MCF 10A (cell line): Measurements from ENCODE around the gene XRN2. TPM values are rescaled to one million over a fixed set of nuclear protein-coding genes. Genes with fewer than 3 reads are reported as not detected.

Source experiments
- BruUV-seq: library from RNA; stranded (reverse); fragments of 400-500 nt; replicated peaks from 2 replicates; lab custom pipeline; 2021; lab: Mats Ljungman, UMichigan
- CTCF ChIA-PET: fragments of 300-600 bp; sonication (Branson Sonifier 250); formaldehyde crosslinking; extraction: SDS; loops from one replicate; lab custom pipeline; 2021; ENCODE audit warnings: antibody characterized with exemption, inconsistent platforms; lab: Yijun Ruan, JAX
- POLR2A ChIA-PET: fragments of 300-600, 350-650 bp; sonication (Branson Sonifier 250); formaldehyde crosslinking; extraction: SDS; loops from one replicate; lab custom pipeline; 2020; ENCODE audit warnings: antibody characterized with exemption, inconsistent platforms; lab: Yijun Ruan, JAX
- DNase-seq: peaks from one replicate; pipeline ENCODE4 v3.0.0-alpha.2; 2018; ENCODE audit not compliant: unreplicated experiment
- H3K27ac Mint-ChIP-seq: one replicate; pipeline ENCODE4 v1.8.0; 2022; ENCODE audit warnings: mild to moderate bottlenecking, low read depth, mixed read lengths; ENCODE audit not compliant: unreplicated experiment
- H3K27me3 Mint-ChIP-seq: one replicate; pipeline ENCODE4 v1.8.0; 2022; ENCODE audit warnings: mixed read lengths; ENCODE audit not compliant: insufficient read depth, unreplicated experiment
- H3K36me3 Mint-ChIP-seq: one replicate; pipeline ENCODE4 v1.8.0; 2022; ENCODE audit warnings: mild to moderate bottlenecking, moderate library complexity, mixed read lengths; ENCODE audit not compliant: insufficient read depth, unreplicated experiment
- H3K4me1 Mint-ChIP-seq: one replicate; pipeline ENCODE4 v1.8.0; 2022; ENCODE audit warnings: mixed read lengths; ENCODE audit not compliant: insufficient read depth, unreplicated experiment
- H3K4me3 Mint-ChIP-seq: one replicate; pipeline ENCODE4 v1.8.0; 2022; ENCODE audit warnings: mild to moderate bottlenecking, moderate library complexity, mixed read lengths; ENCODE audit not compliant: unreplicated experiment
- H3K9me3 Mint-ChIP-seq: one replicate; pipeline ENCODE4 v1.8.0; 2022; ENCODE audit warnings: mixed read lengths; ENCODE audit not compliant: unreplicated experiment
- intact Hi-C: fragments of 100-400 bp; cut with micrococcal nuclease; formaldehyde crosslinking; loops from 2 replicates; pipeline ENCODE4 v1.14.1; 2022
- total RNA-seq: library from RNA; stranded (reverse); gene quantifications from 2 replicates; pipeline ENCODE4 v1.2.3, GENCODE V29; 2022
- TF ChIP-seq, protein P1 (sequence below): fragments of 200-600 bp; IDR thresholded peaks from one replicate; pipeline ENCODE4 v1.8.0; 2022; ENCODE audit warnings: antibody characterized with exemption, mild to moderate bottlenecking; ENCODE audit not compliant: unreplicated experiment

Gene XRN2
- total RNA-seq, 1 experiment from 2014 or later = 67.8 TPM

DNA sequence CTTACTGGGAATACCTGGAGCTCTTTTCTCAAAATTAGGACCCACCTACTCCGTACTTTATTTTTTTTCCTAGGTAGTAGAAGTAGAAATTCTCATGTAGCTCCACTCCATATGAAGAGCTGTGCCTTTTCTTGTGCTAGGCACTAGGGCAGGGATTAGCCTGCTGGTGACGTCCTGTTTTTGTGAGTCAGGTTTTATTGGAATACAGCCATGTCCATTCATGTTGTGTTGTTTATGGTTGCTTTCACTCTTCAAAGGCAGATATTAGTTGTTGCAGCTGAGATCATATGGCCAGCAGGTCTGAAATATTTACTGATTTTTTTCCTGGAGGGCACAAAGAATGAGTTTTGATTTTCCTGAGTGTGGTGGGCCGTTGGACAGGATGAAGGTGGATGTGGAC, 20.5 kb downstream of the XRN2 start:
- intact Hi-C loops = no loop called here
- Mint-ChIP-seq H3K4me1 (peaks cover 38% of the 10 kb centered on the region), H3K27me3 (no peaks in the 10 kb centered on the region), H3K36me3 (peaks cover 2% of the 10 kb centered on the region), H3K9me3 (no peaks in the 10 kb centered on the region), H3K27ac (peak overlapping the region; percentile 77), H3K4me3 (peak overlapping the region; percentile 53)
- peak; percentile 87 for DNase-seq
- POLR2A ChIA-PET = interaction anchor here (0.7 to 7.8 kb wide), 11 partner anchors 10 to 273 kb away, joined by 3 to 104 read pairs (median 4); partner anchors contain the start of genes KIZ and XRN2
- CTCF ChIA-PET = interaction anchor here (0.6 to 2.6 kb wide), 15 partner anchors 9 to 486 kb away, joined by 3 to 10 read pairs (median 4); no protein-coding TSS in a partner anchor
- no TSS peak for BruUV-seq
- TF ChIP-seq, protein P1, sequence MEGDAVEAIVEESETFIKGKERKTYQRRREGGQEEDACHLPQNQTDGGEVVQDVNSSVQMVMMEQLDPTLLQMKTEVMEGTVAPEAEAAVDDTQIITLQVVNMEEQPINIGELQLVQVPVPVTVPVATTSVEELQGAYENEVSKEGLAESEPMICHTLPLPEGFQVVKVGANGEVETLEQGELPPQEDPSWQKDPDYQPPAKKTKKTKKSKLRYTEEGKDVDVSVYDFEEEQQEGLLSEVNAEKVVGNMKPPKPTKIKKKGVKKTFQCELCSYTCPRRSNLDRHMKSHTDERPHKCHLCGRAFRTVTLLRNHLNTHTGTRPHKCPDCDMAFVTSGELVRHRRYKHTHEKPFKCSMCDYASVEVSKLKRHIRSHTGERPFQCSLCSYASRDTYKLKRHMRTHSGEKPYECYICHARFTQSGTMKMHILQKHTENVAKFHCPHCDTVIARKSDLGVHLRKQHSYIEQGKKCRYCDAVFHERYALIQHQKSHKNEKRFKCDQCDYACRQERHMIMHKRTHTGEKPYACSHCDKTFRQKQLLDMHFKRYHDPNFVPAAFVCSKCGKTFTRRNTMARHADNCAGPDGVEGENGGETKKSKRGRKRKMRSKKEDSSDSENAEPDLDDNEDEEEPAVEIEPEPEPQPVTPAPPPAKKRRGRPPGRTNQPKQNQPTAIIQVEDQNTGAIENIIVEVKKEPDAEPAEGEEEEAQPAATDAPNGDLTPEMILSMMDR = no peak

- intact Hi-C loops = no loop called here
- peak overlapping the region; percentile 53 for H3K4me3 Mint-ChIP-seq
- no peaks in the 10 kb centered on the region for H3K9me3 Mint-ChIP-seq
- ChIA-PET POLR2A (interaction anchor here (0.7 to 7.8 kb wide), 11 partner anchors 10 to 273 kb away, joined by 3 to 104 read pairs (median 4); partner anchors contain the start of genes KIZ and XRN2), CTCF (interaction anchor here (0.6 to 2.6 kb wide), 18 partner anchors 9 to 1235 kb away, joined by 3 to 10 read pairs (median 4); no protein-coding TSS in a partner anchor)
- peaks cover 7% of the 10 kb centered on the region for H3K36me3 Mint-ChIP-seq
- no TSS peak for BruUV-seq
- DNase-seq = no peak
- H3K4me1 Mint-ChIP-seq = peaks cover 33% of the 10 kb centered on the region
- H3K27ac Mint-ChIP-seq = peak overlapping the region; percentile 77
- TF ChIP-seq, protein P1 = no peak
- no peaks in the 10 kb centered on the region for H3K27me3 Mint-ChIP-seq
Observed at GRCh38 chr20:21324126-21324525, 21.0 kb downstream of the XRN2 start.

DNA sequence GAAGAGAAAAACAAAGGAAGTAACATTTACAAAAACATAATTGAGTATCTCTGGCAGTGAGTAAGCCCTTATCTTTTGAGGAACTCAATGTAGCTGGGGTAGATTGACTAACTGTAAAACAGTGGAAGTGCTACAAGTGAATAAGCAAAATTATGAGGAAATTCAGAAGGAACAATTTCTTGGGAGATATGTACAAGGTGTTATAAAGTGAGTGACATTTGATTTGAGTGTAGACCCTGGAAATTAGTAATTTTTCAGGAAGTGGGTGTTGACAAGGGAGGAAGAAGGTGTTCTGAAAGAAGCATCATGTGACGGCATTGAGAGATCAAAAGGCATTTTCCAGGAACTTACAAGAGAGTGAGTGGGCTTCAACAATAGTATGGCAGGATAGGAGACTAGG, 22.2 kb downstream of the XRN2 start:
- ChIA-PET POLR2A (interaction anchor here (1.8 to 7.8 kb wide), 4 partner anchors 9 to 22 kb away, joined by 4 to 104 read pairs (median 21); partner anchors contain the start of gene XRN2), CTCF (interaction anchor here (0.7 to 2.6 kb wide), 6 partner anchors 9 to 503 kb away, joined by 3 to 10 read pairs (median 6); no protein-coding TSS in a partner anchor)
- peaks cover 31% of the 10 kb centered on the region for H3K4me1 Mint-ChIP-seq
- TF ChIP-seq, protein P1 = no peak
- peak overlapping the region; percentile 0 for H3K27ac Mint-ChIP-seq
- BruUV-seq = no TSS peak
- H3K4me3 Mint-ChIP-seq = no peak overlapping the region
- no peaks in the 10 kb centered on the region for H3K27me3 Mint-ChIP-seq
- intact Hi-C loops = no loop called here
- H3K9me3 Mint-ChIP-seq = no peaks in the 10 kb centered on the region
- H3K36me3 Mint-ChIP-seq = peaks cover 19% of the 10 kb centered on the region
- no peak for DNase-seq

DNA sequence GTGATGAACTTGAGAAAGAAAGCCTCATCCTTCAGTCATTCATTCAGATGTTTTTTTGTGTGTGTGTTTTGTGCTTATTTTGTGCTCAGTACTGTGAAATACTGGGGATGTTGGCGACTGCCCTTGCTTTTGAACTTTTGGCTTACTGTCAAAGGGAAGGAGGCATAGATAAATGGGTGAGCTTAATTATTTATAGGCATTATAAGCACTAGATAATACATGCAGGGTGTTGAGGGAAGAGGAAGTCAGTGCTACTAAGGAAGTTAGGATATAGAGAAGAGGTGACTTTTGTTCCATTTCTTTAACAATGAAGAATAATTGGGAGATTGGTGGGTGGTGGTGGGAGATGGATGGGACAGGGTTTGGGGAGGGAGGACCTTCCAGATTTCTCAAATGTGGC, 23.6 kb downstream of the XRN2 start:
- Mint-ChIP-seq H3K27ac (no peak overlapping the region), H3K36me3 (peaks cover 33% of the 10 kb centered on the region), H3K9me3 (no peaks in the 10 kb centered on the region), H3K4me3 (no peak overlapping the region), H3K4me1 (peaks cover 31% of the 10 kb centered on the region), H3K27me3 (no peaks in the 10 kb centered on the region)
- TF ChIP-seq, protein P1 = no peak
- POLR2A ChIA-PET = interaction anchor here (0.6 to 3.7 kb wide), 5 partner anchors 13 to 675 kb away, joined by 3 to 25 read pairs (median 3); partner anchors contain the start of gene XRN2
- CTCF ChIA-PET = interaction anchor here (0.6 to 1.5 kb wide), 6 partner anchors 11 to 546 kb away, joined by 3 to 6 read pairs (median 3); no protein-coding TSS in a partner anchor
- intact Hi-C loops = no loop called here
- no peak for DNase-seq
- BruUV-seq = no TSS peak
